Inferior parietal cortex (tissue), 1 donor: ENCODE data around the gene COX8C.
A peak's percentile ranks its signal among the peaks of the same experiment; 100 is the strongest.
"Not testable (repeated sequence)": the region's sequence is repeated elsewhere in the genome, so short reads cannot be mapped to it uniquely, and the experiment has no call there.

Source experiments
- DNase-seq: peaks from one replicate; pipeline ENCODE4 v3.0.0-alpha.2; 2016; ENCODE audit errors: extremely low spot score

The COX8C gene

DNA sequence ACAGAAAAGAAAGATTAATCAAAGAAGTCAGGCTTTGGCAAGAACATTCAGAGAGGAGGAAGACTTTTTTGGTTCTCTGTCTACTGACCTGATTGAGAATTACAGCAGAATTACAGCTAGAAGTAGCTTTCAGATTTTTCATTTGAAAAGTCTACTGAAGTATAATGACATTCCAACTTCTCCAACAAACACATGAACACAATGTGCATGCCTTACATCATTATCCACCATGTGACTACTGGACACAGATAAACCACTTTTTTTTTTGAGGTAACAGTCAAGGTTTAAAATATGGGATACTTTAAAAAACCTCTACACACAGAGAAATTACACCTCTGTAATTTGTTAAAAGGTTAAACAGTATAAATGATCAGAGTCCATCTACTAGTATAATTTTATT lies 26.5 kb upstream of the COX8C start:
- DNase-seq: no peak

DNA sequence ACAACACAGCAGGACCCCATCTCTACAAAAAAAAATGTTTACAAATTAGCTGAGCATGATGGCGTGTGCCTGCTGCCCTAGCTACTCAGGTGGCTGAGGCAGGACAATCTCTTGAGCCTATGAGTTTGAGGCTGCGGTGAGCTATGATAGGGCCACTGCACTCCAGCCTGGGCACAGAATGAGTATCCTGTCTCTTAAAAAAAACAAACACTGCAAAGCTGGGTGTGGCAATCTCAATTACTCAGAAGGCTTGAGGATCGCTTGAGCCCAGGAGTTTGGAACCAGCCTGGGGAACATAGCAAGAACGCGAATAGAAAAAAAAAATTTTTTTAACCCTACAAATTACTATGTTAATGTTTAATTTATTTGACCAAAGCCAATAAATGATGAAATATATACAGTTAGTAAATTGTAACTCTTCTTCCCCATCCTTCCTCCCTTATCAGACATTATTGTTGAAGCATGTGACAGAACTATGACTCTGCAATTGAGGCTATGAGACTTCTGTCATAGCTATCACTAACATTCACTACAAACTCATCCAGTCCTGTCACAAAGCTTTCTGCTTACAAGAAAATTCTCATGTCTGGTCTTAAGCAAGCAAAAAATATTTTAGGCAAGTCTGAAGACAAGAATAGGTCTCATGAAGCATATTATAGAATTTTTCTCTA lies 23.9 kb upstream of the COX8C start:
- no peak for DNase-seq

DNA sequence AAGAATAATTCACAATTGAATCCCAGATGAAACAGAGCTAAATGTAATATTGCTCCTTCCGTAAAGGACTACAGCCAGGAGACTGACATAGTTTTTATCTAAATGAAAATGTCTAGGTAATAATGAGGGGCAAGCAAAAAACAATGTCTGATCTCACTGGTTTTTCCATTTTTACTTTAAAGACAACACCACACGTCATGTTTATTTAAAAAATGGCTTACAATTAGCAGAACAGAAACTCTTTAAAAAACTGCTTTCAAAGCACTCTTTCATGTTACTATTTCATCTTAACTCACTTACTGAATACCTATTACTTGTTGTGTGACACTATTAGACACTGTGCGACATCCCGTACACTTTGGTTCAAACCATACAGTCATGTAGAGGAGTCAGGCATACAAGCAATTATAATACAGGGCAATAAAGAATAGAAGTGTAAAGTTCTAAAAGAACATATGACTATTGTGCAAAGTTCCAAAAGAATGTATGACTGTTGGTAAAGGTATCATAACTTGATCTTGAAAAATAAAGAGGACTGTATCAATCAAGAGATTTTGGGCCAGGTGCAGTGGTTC lies 23.3 kb upstream of the COX8C start:
- DNase-seq: no peak

DNA sequence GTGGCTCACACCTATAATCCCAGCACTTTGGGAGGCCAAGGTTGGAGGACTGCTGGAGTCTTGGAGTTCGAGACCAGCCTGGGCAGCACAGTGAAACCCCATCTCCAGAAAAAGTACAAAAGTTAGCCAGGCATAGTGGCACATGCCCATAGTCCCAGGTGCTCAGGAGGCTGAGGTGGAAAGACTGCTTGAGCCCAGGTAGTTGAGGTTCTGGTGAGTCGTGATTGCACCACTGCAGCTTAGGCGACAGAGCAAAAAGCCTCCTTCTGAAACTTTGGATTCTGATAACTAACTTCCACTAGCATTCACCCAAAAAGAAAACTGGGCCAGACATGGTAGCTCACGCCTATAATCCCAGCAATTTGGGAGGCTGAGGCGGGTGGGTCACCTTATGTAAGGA lies 20.8 kb upstream of the COX8C start:
- DNase-seq: no peak

DNA sequence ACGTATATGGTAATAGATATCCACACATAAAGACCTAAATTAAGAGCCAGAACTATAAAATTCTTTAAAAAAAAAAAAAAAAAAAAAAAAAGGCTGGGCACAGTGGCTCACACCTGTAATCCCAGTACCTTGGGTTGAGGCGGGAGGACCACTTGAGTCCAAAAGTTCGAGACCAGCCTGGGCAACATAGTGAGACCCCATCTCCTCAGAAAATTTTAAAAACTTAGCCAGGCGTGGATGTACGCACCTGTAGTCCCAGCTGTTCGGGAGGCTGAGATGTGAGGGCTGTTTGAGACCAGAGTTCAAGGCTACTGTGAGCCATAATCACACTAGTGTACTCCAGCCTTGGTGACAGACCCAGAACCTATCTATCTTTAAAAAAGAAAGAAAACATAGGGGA lies 18.4 kb upstream of the COX8C start:
- no peak for DNase-seq

DNA sequence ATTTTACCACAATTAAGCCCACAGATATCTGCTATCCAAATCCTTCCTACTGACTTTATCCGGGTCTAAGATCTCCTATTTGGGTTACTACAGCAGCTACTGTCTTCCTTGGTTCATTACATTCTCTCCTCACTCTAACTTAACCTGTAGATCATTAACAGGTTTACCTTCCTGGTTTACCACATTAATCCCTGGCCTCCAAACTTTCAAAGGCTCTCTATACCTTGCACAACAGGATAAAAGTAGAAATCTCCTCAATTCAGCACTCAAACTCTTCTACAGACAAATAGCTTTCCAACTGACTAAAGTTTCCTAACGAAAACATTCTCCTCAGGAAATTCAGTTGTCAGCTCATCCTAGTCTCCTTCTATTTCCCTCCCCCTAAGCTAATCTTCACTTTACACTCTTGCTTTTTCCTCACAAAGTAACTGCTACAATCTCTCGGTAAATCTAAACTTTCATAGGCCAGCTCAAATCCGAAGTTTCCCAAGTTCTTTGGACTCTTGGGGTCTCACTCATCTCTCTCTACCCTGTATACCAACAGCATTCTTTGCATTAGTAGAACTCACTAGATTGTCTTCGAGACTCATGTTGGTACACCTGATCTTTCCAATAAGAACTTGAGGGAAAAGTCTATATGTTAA lies 16.9 kb upstream of the COX8C start:
- no peak for DNase-seq

DNA sequence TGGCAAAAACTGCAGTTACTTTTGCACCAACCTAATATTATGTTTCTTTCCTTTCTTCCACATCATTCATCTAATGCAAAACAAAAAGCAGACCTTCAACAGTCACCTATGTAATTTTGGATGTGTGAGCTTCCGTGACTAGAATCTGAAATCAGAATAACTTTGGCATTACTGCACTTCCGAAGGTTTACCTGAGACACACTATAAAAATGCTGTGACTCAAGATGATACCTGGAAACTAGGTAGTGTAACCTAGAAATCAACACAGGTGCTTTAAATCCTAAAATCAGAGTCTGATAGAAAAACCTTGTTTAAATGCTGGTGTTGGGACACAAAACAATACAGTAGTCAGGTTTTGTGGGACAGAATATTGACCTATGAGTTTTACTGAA lies 16.4 kb upstream of the COX8C start:
- DNase-seq: no peak

DNA sequence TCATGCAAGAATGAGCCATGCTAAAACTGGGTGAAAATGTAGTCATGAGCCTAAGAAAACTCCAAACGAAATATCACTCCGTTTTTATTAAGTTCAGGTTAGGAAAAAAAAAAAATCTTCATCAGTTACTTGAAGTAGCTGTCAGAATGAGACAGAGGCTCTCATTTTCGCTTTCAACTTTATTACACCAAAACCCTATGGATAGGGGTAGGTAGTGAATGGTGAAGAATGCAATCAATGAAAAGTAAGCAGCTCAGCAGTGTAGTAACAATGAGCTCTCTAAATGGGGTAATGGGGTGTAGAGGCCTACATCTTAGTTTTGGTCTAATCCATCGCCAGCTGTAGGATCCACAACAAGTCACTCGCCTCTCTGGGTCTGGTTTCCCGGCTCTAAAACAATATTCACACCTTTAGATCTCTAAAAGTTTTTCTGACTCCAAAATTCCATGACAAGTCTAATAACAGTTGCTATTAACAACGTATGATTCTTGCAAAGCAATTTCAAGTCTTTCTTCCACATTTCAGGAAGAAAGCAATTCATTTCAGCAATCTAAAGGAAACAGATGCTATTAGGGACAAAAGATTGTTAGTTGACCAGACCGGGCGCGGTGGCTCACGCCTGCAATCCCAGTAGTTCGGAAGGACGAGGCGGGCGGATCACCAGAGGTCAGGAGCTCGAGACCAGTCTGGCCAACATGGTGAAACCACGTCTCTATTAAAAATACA lies 15.8 kb upstream of the COX8C start:
- DNase-seq: no peak

DNA sequence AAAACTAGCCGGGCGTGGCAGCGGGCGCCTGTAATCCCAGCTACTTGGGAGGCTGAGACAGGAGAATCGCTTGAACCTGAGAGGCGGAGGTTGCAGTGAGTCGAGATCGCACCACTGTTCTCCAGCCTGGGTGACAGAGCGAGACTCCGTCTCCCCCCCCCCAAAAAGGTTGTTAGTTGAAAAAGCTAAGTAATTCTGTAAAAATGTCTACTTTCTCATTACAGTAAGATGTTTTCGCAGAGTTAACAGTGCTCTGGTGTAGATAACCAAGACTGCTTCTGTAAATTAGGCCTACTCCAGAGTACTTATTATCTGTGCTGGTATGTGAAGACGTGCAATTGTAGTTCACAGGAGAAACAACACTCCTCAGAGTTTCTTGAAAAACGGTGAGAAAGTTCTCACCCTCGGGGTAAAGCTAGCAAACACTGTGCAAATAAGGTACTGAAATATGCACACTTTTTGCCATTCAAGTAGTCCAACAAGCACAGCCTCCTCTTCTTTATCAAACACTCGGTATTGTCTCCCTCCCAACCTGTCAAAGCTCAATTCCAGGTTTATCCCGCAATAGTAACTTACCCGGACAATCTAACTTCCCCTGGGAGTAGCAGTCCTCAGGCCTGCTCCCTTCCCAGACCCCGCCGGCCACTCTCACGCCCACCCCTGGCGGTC lies 15.1 kb upstream of the COX8C start:
- peak; percentile 9 for DNase-seq

DNA sequence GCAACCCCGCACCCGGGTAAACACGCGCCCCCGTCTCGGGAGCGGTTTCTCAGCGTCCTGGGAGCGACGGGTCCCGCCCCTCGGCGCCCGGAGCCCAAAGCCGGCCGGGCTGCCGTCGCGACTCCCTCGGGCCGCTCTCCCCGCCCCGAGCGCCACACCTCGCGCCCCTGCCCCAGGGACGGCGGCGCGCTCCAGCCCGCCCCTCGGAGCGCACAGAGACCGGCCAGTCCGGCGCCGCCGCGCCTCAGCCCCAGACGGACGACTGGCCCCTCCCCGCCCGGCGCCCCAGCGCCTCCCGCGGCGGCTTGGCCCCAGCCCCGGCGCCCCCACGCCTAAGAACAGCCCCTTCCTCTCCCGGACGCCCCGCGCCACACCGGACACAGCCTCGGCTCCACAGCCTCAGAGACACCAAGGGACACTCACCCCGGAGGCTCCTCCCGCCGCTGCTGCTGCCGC lies 14.6 kb upstream of the COX8C start:
- DNase-seq: peak; percentile 10

DNA sequence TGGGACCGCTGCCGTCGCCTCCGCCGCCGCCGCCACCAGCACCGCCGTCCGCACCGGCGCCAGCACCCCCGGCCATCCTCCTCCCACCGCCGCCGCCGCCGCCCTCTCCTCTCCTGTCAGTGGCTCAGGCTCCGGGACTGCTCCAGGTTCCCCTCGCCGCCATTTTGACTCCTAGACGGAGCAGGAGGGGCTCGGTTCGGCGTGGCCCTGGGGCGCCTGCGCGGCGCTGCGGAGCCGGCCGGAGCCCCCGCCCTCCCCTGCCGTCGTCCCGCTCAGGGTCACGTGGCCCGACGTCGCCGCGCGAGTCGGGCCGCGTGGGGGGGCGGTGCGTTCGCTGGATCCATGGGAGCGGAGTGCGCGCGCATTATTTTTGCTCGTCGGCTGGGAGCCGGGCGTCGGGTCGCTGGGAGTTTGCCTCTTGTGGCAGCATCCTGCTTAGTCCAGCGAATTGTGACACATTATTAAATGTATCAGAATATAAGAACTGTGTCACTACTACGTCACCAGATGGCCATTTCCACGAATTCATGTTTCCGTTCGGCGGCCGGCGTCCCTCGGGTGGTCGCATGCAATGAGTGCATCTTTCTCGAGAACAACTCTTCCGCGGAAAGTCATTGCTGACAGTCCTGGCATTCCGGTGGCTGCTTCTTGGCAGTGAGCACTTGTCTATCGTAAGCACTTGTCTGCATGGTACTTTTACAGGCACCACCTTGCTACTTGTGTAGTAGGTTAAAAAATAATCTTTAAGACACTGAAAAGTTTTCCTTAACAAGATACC lies 13.9 kb upstream of the COX8C start, which contains the start of gene BTBD7:
BTBD7 (minus strand) TSS at position 184 of the 778 bp plus-strand sequence. CDS start 36,985 bp downstream, outside the sequence.
- peak; percentile 94 for DNase-seq

DNA sequence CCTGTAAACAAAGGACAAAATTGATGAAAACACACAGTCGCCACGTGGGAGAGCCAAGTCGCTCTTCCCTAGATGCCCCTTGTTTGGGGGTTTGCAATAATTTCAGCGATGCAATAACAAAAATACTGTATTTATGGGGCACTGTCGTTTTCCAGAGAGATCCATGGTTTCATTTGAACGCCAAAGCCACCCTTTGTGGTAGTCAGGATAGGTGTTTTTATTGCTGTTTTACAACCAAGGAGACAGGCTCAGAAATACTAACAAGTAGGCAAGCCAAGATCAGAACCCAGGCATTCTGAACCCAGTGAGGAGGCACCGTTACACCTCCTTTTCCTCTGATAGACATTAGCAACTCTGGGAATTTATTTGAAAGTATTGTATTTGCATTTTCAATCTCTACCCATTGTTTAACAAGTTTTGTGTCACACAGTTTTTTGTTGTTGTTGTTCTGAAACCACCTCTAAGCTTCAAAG lies 13.3 kb upstream of the COX8C start:
- no peak for DNase-seq

DNA sequence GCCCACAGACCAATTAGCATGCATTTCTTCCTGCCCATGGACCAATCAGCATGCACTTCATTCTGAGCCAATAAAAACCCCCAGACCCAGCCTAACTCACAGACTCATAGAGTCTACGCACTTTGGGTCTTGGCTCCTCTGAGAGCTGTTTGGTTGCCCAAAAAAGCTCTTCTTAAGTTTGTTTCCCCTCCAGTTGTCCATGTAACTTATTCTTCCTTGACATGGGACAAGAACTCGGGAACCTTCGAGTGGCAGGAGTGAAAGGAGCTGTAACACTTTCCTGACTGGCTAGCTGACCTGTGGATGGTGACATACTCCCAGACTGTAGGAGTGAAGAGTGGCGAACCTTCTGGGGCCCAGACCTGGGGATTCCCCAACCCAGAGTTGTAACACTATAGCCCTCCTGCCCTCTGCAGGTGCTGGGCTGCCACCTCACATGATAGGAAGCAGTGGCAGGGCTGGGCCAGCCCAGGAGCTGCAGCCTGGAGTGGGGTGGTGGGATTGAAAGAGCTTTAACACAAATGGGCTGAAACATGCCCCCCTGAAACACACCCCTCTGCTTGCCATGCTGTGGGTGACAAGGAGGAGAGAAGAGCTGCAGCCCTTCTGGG lies 9.7 kb upstream of the COX8C start:
- no peak for DNase-seq

DNA sequence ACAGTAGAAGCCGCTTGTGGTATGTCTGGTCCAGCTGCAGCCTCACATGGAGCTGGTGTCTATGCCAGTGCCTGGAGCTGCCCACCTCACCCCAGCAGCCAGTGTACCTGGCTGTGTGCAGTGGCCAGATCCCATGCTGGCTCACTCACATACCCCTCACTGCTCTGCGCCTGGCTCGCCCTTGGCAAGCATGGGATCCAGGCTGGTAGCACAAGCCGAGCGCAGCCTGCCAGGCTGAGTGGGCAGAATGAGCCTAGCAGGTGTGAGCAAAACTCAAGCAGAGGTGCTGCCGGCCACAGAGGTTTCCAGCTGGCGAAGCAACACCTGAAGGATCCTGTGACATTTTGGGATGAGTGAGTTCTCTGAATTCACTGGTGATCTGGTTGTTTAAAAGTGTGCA lies 9.1 kb upstream of the COX8C start:
- no peak for DNase-seq

DNA sequence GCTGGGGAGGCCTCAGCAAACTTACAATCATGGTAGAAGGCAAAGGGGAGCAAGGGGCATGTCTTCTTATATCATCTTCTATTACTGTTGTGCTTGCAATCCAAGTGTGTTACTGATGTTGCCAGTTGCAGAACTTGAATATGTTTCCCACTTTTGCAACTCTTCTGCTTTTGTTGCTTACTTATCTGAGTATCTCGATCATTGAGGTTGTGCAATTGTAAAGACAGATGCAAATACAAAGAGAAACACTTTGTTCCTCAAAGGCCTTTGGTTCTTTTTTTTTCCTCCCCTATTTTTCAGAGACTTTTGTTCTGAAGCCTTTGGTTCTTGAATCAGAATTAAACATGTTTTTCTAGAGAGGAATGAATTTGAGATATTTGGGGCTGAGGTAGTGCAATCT lies 3.7 kb upstream of the COX8C start:
- no peak for DNase-seq

DNA sequence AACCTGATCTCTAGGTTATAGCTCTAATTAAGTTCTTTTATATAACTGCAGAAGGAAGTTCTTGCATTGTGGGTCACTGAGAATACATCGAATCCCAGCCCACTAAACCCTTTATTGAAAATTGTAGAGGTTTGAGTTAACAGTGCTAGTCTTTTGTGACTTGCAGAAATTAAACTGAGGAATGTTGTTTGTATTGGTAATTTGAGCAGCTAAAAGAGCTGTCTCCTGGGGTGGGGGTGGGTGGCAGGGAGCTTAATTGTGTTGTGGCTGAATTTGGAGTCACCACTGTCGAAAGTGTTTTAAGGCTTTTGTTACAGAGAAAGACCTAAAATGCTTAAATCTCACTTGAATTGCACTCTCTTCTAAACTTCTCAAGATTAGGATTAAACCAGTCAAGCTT lies 3.2 kb upstream of the COX8C start:
- DNase-seq: no peak

DNA sequence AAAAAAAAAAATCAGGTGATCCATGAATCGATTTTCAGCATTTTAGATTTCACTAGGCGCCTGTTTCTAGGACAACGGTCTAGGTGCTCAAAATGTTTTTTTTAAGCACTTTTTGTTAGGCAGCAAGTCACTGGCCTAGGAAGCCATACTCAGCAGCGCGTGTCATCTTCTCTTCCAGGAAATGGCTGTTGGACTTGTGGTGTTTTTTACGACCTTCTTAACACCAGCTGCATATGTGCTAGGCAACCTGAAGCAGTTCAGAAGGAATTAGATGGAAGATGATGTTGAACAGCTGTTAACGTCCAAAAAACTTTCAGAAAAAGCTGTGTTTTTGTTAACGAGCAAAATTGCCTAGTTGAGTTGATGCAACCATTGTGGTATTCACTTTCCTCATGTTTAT lies 868 bp downstream of the COX8C start:
- DNase-seq: no peak

DNA sequence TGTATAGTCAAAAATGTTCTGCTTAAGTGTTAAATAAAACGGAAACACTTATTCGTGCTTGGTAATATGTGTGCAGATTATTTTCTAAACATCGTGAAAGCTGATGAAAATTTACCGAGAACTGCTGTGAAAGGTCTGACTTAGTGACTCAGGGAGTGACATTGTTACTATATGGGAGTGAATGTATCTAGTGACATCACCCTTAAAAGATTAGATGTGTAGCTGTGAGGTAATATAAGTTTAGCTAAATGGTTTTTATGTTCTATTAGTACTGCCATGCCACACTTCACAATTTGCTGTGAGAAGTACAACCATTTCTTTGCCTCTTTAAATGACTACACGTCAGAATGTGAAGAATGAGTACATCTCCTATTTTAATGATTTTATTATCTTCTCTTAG lies 1.3 kb downstream of the COX8C start:
- no peak for DNase-seq

DNA sequence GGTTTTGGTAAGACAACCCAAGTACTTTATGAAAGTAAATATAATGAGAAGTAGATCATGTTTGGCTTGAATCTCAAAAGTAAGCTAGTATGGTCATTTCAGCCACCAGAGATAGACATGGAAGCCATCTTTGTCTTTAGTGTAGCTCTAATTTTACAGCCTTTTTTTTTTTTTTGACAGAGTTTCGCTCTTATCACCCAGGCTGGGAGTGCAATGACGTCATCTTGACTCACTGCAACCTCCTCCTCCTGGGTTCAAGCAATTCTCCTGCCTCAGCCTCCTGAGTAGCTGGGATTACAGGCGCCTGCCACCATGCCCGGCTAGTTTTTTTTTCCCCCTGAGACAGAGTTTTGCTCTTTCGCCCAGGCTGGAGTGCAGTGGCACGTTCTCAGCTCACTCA lies 7.9 kb downstream of the COX8C start:
- DNase-seq: not testable (repeated sequence)

DNA sequence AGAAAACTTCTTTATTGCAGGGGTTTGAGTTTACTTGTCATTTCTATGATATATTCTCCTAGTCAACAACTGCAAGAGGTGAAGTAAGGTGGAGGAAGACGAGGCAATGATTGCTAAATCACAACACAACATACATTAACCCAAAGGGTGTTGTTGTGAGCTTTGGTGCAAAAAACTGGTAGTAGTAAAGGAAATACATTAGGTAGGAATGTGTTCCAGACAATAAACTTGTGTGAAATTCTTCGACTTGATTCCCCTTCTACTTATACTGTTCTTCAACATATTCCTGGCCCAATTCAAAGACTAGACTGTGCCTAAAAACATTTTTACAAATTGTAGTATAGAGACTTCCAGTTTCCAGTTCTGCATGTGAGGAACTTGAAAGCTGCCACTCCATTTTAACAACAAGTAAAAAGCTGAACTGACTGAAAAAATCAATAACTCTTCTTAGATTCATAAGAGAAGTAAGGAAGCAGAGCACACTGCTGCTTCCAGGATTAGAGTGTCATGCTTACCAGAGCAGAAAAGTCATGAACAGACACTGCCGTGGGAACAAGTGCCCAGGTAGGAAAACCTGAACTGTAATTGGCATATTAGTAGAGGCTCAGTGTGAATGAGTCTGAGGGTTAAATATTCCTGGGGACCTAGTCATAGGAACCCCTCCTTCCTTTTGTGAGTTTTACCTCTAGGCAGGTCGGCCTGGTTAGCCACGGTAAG lies 22.2 kb downstream of the COX8C start:
- no peak for DNase-seq
